HFFc6 (cell line): ENCODE data around the gene PRELID3B. TPM values are rescaled to one million over a fixed set of nuclear protein-coding genes. Genes with fewer than 3 reads are reported as not detected.

Experiments
- DNase-seq: peaks from one replicate; pipeline ENCODE4 v3.0.0-alpha.2; 2018
- H3K27ac Mint-ChIP-seq: 2 replicates; pipeline ENCODE4 v1.8.0; 2020; ENCODE audit warnings: mild to moderate bottlenecking, mixed read lengths
- H3K27me3 Mint-ChIP-seq: 2 replicates; pipeline ENCODE4 v1.8.0; 2021; ENCODE audit warnings: mild to moderate bottlenecking, moderate library complexity, mixed read lengths; ENCODE audit not compliant: insufficient read depth
- H3K36me3 Mint-ChIP-seq: 2 replicates; pipeline ENCODE4 v1.8.0; 2021; ENCODE audit warnings: low read depth, mixed read lengths
- H3K4me1 Mint-ChIP-seq: 2 replicates; pipeline ENCODE4 v1.8.0; 2020; ENCODE audit warnings: low read depth, mixed read lengths
- H3K4me3 Mint-ChIP-seq: 2 replicates; pipeline ENCODE4 v1.8.0; 2020; ENCODE audit warnings: mild to moderate bottlenecking, moderate library complexity, mixed read lengths
- H3K9me3 Mint-ChIP-seq: 2 replicates; pipeline ENCODE4 v1.8.0; 2020; ENCODE audit warnings: mild to moderate bottlenecking, mixed read lengths
- CTCF ChIP-seq: fragments of 200-600 bp; sonication (generic); IDR thresholded peaks from 2 replicates; pipeline ENCODE4 v1.5.0; 2021; ENCODE audit warnings: antibody characterized with exemption, mild to moderate bottlenecking
- total RNA-seq, 6 experiments: library from RNA; stranded (reverse); fragmentation: NEBNext Ultra II Directional; extraction: Animal tissue kit (Norgen Biotek cat#: 25700); gene quantifications; 2 replicates in 1 of 6; 3 replicates in 5 of 6; pipeline ENCODE4 v1.2.3, GENCODE V29; 2021

Gene PRELID3B
- total RNA-seq, 6 experiments from 2014 or later: 55.2 to 64.1 (median 59.8) TPM

GRCh38 chr20:59082077-59082740 lies 39.6 kb upstream of the PRELID3B start:
- no peak overlapping the region for H3K4me3 Mint-ChIP-seq
- DNase-seq: peak; percentile 54
- H3K27ac Mint-ChIP-seq: peak overlapping the region; percentile 63
- TF ChIP-seq CTCF: peak; percentile 75
- no peaks in the 10 kb centered on the region; the same call in 1 of the 2 replicates for H3K36me3 Mint-ChIP-seq
- peaks cover 39% of the 10 kb centered on the region for H3K4me1 Mint-ChIP-seq
- no peaks in the 10 kb centered on the region; the same call in 1 of the 2 replicates for H3K9me3 Mint-ChIP-seq
- peaks cover 3% of the 10 kb centered on the region for H3K27me3 Mint-ChIP-seq

GRCh38 chr20:59081036-59081435 lies 38.5 kb upstream of the PRELID3B start:
- no peak overlapping the region for H3K27ac Mint-ChIP-seq
- TF ChIP-seq CTCF: no peak
- H3K27me3 Mint-ChIP-seq: peaks cover 3% of the 10 kb centered on the region
- H3K9me3 Mint-ChIP-seq: no peaks in the 10 kb centered on the region; the same call in 1 of the 2 replicates
- DNase-seq: no peak
- no peak overlapping the region for H3K4me3 Mint-ChIP-seq
- no peaks in the 10 kb centered on the region; the same call in 1 of the 2 replicates for H3K36me3 Mint-ChIP-seq
- H3K4me1 Mint-ChIP-seq: peaks cover 39% of the 10 kb centered on the region

GRCh38 chr20:59078231-59078630 lies 35.6 kb upstream of the PRELID3B start:
- TF ChIP-seq CTCF: no peak
- Mint-ChIP-seq H3K36me3 (no peaks in the 10 kb centered on the region), H3K27me3 (peaks cover 4% of the 10 kb centered on the region; the same call in 1 of the 2 replicates), H3K4me3 (no peak overlapping the region), H3K9me3 (no peaks in the 10 kb centered on the region), H3K4me1 (peaks cover 41% of the 10 kb centered on the region), H3K27ac (no peak overlapping the region)
- no peak for DNase-seq

- no peak overlapping the region for H3K27ac Mint-ChIP-seq
- TF ChIP-seq CTCF: no peak
- peaks cover 36% of the 10 kb centered on the region for H3K4me1 Mint-ChIP-seq
- H3K4me3 Mint-ChIP-seq: no peak overlapping the region
- peaks cover 7% of the 10 kb centered on the region for H3K27me3 Mint-ChIP-seq
- H3K36me3 Mint-ChIP-seq: no peaks in the 10 kb centered on the region
- DNase-seq: no peak
- no peaks in the 10 kb centered on the region for H3K9me3 Mint-ChIP-seq
Observed at GRCh38 chr20:59077705-59078104, 35.1 kb upstream of the PRELID3B start.

GRCh38 chr20:59075934-59076508 lies 33.4 kb upstream of the PRELID3B start:
- H3K27me3 Mint-ChIP-seq: peaks cover 9% of the 10 kb centered on the region
- H3K27ac Mint-ChIP-seq: no peak overlapping the region
- no peak overlapping the region for H3K4me3 Mint-ChIP-seq
- peaks cover 27% of the 10 kb centered on the region for H3K4me1 Mint-ChIP-seq
- DNase-seq: no peak
- H3K9me3 Mint-ChIP-seq: no peaks in the 10 kb centered on the region
- TF ChIP-seq CTCF: no peak
- H3K36me3 Mint-ChIP-seq: no peaks in the 10 kb centered on the region
